H1 (cell line): Measurements from ENCODE around the gene PRXL2B. TPM values are rescaled to one million over a fixed set of nuclear protein-coding genes. Genes with fewer than 3 reads are reported as not detected.

Experiments
- CBX5 ChIP-seq: fragments of 300-800, 300-1000 bp; sonication (generic); IDR thresholded peaks from 2 replicates; pipeline ENCODE4 v1.7.1; 2016; ENCODE audit warnings: antibody characterized with exemption, low read length, low read depth
- EZH2 ChIP-seq: fragments of 200-600 bp; sonication (generic); IDR thresholded peaks from 2 replicates; pipeline ENCODE4 v1.7.1; 2012; ENCODE audit warnings: low read depth, mild to moderate bottlenecking, moderate library complexity, low read length, inconsistent platforms; ENCODE audit not compliant: severe bottlenecking
- POLR2A ChIP-seq, 2 experiments: IDR thresholded peaks; 1 replicate in 1 of 2; 2 replicates in 1 of 2; pipeline ENCODE4 v1.6.1; 2011; ENCODE audit warnings: low read depth in 2 of 2, low read length in 2 of 2, mild to moderate bottlenecking in 2 of 2; ENCODE audit errors: control extremely low read depth in 1 of 2
- RAD21 ChIP-seq, 2 experiments: IDR thresholded peaks in 1 of 2; conservative IDR thresholded peaks in 1 of 2; 2 replicates each; pipeline ENCODE4 v1.6.1; 2011; ENCODE audit warnings: low read depth in 2 of 2, low read length in 2 of 2, improper control_type of control experiment in 1 of 2, inconsistent platforms in 1 of 2, mild to moderate bottlenecking in 1 of 2, moderate library complexity in 1 of 2
- SAP30 ChIP-seq: fragments of 300-600 bp; sonication (generic); IDR thresholded peaks from 2 replicates; pipeline ENCODE4 v1.7.1; 2012; ENCODE audit warnings: low read length, moderate library complexity, mild to moderate bottlenecking, inconsistent platforms; ENCODE audit not compliant: insufficient read depth, insufficient replicate concordance
- SIN3A ChIP-seq, 2 experiments: IDR thresholded peaks in 1 of 2; conservative IDR thresholded peaks in 1 of 2; 2 replicates each; pipeline ENCODE4 v1.6.1; 2011 to 2012; ENCODE audit warnings: low read length in 2 of 2, improper control_type of control experiment in 1 of 2, low read depth in 1 of 2, mild to moderate bottlenecking in 1 of 2
- TEAD4 ChIP-seq: IDR thresholded peaks from 2 replicates; pipeline ENCODE4 v1.6.1; 2012; ENCODE audit warnings: low read depth, low read length, inconsistent platforms, mixed read lengths
- polyA plus RNA-seq, 7 experiments: library from polyadenylated mRNA; depleted of rRNA in 3 of 7; stranded (reverse) in 5 of 7; unstranded in 2 of 7; fragments of >200 nt in 5 of 7; fragments of 200-250 nt in 2 of 7; gene quantifications; 1 replicate in 5 of 7; 2 replicates in 1 of 7; 4 replicates in 1 of 7; pipeline versions ENCODE4 v1.2.1 to v1.2.3, GENCODE V29; 2011 to 2013; ENCODE audit warnings: missing spikeins in 2 of 7, mixed read lengths in 2 of 7
- total RNA-seq: library from RNA; stranded (reverse); fragmentation: NEBNext Ultra II Directional; extraction: Animal tissue kit (Norgen Biotek cat#: 25700); gene quantifications from 2 replicates; pipeline ENCODE4 v1.2.1, GENCODE V29; 2021
- TF ChIP-seq, protein P1 (sequence below): IDR thresholded peaks from 2 replicates; pipeline ENCODE4 v1.6.1; 2012; ENCODE audit warnings: low read length, inconsistent platforms
- TF ChIP-seq, protein P2 (sequence below): IDR thresholded peaks from 2 replicates; pipeline ENCODE4 v1.6.1; 2011; ENCODE audit warnings: low read length, improper control_type of control experiment

Gene PRXL2B
- total and polyA plus RNA-seq, 2 of the 8 experiments (the other 6 are each of a cell fraction or from before 2014, with no cell fraction given): 35.3 to 46.0 TPM

DNA sequence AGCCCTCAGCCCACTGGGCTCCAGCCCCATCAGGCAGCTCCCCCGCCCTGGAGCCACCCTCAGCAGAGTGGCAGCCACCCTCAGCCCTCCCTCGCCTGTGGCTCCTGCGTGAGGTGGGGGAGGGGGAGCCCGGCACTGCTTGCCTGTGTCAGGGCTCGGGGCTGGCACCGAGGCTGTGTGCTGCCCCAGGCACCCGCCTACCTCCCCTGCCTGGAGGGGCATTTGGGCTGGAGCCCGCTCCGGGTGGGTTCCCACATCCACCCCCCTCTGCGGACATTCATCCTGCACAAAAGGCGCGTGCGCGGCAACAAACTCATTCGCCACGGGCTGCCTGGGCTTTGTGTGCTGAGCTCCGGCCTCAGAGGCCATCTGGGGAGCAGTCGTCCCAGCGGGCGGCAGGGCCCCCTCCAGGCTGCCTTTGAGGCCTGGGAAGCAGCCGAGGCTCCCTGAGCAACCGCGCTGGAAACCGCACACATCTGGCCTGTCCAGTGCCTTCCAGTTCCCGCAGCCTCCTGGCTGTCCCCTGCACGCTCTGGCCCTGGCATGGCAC, 43.0 kb upstream of the PRXL2B start (continued):
- TF ChIP-seq, protein P1, sequence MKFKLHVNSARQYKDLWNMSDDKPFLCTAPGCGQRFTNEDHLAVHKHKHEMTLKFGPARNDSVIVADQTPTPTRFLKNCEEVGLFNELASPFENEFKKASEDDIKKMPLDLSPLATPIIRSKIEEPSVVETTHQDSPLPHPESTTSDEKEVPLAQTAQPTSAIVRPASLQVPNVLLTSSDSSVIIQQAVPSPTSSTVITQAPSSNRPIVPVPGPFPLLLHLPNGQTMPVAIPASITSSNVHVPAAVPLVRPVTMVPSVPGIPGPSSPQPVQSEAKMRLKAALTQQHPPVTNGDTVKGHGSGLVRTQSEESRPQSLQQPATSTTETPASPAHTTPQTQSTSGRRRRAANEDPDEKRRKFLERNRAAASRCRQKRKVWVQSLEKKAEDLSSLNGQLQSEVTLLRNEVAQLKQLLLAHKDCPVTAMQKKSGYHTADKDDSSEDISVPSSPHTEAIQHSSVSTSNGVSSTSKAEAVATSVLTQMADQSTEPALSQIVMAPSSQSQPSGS: no peak
- TF ChIP-seq, protein P2, sequence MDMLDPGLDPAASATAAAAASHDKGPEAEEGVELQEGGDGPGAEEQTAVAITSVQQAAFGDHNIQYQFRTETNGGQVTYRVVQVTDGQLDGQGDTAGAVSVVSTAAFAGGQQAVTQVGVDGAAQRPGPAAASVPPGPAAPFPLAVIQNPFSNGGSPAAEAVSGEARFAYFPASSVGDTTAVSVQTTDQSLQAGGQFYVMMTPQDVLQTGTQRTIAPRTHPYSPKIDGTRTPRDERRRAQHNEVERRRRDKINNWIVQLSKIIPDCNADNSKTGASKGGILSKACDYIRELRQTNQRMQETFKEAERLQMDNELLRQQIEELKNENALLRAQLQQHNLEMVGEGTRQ: no peak
- TF ChIP-seq RAD21 (IDR thresholded peaks at IDR 0.05 in 1 of 2, conservative IDR thresholded peaks at IDR 0.05 in 1 of 2; ENCODE audit: low read depth in 2 of 2, low read length in 2 of 2) (no peak), SAP30 (no peak), TEAD4 (no peak), EZH2 (no peak), CBX5 (no peak), SIN3A (conservative IDR thresholded peaks at IDR 0.05 in 1 of 2, IDR thresholded peaks at IDR 0.05 in 1 of 2; ENCODE audit: low read depth in 1 of 2, low read length in 2 of 2) (no peak), POLR2A (IDR thresholded peaks at IDR 0.05; ENCODE audit: control extremely low read depth in 1 of 2, low read depth in 2 of 2, low read length in 2 of 2) (no peak)
